GM23338 (cell line): ENCODE data around the gene AGAP5. TPM values are rescaled to one million over a fixed set of nuclear protein-coding genes. Genes with fewer than 3 reads are reported as not detected.

ENCODE experiments used
- ATAC-seq: fragments of 200-7000 bp; cut with Tn5 transposase; 3 replicates; pipeline ENCODE4 v1.9.1; 2020
- DNase-seq: peaks from one replicate; pipeline ENCODE4 v3.0.0-alpha.2; 2015; ENCODE audit warnings: low spot score
- H2AFZ ChIP-seq: fragments of 200-600 bp; sonication (generic); 2 replicates; pipeline ENCODE4 v1.8.0; 2016; ENCODE audit warnings: antibody characterized with exemption, mild to moderate bottlenecking, moderate library complexity
- H3F3A ChIP-seq: fragments of 200-600 bp; sonication (generic); replicated peaks from 2 replicates; pipeline ENCODE4 v1.8.0; 2017; ENCODE audit warnings: antibody characterized with exemption, mixed run types, low read depth
- H3K27ac ChIP-seq: fragments of 200-600 bp; sonication (generic); 2 replicates; pipeline ENCODE4 v1.6.1; 2016; ENCODE audit warnings: low read depth
- H3K27me3 ChIP-seq: fragments of 200-600 bp; sonication (generic); 2 replicates; pipeline ENCODE4 v1.8.0; 2016; ENCODE audit warnings: mild to moderate bottlenecking, mixed run types, moderate library complexity; ENCODE audit not compliant: insufficient read depth
- H3K36me3 ChIP-seq: fragments of 200-600 bp; sonication (generic); 2 replicates; pipeline ENCODE4 v1.8.0; 2016; ENCODE audit warnings: mild to moderate bottlenecking; ENCODE audit not compliant: insufficient read depth
- H3K4me1 ChIP-seq: fragments of 200-600 bp; sonication (generic); 2 replicates; pipeline ENCODE4 v1.8.0; 2016; ENCODE audit warnings: mild to moderate bottlenecking, moderate library complexity; ENCODE audit not compliant: insufficient read depth
- H3K4me2 ChIP-seq: fragments of 200-600 bp; sonication (generic); 2 replicates; pipeline ENCODE4 v1.7.1; 2017; ENCODE audit warnings: mixed run types
- H3K4me3 ChIP-seq: fragments of 200-600 bp; sonication (generic); 2 replicates; pipeline ENCODE4 v1.6.1; 2016; ENCODE audit warnings: mixed run types
- H3K79me2 ChIP-seq: fragments of 200-600 bp; sonication (generic); replicated peaks from 2 replicates; pipeline ENCODE4 v1.8.0; 2017; ENCODE audit warnings: mild to moderate bottlenecking; ENCODE audit not compliant: insufficient read depth
- H3K9me2 ChIP-seq: fragments of 200-600 bp; sonication (generic); 2 replicates; pipeline ENCODE4 v1.8.0; 2017; ENCODE audit not compliant: insufficient read depth
- H4K20me1 ChIP-seq: fragments of 200-600 bp; sonication (generic); replicated peaks from 2 replicates; pipeline ENCODE4 v1.8.0; 2017; ENCODE audit warnings: mild to moderate bottlenecking; ENCODE audit not compliant: insufficient read depth
- H3K27ac Mint-ChIP-seq: 2 replicates; pipeline ENCODE4 v1.8.0; 2020; ENCODE audit warnings: inconsistent platforms, mild to moderate bottlenecking, moderate library complexity, mixed read lengths
- H3K27me3 Mint-ChIP-seq: 3 replicates; pipeline ENCODE4 v1.8.0; 2022; ENCODE audit warnings: low read depth, mild to moderate bottlenecking, moderate library complexity, mixed read lengths, inconsistent platforms; ENCODE audit not compliant: insufficient read depth, poor library complexity
- H3K36me3 Mint-ChIP-seq: 3 replicates; pipeline ENCODE4 v1.8.0; 2021; ENCODE audit warnings: low read depth, mild to moderate bottlenecking, inconsistent platforms, moderate library complexity, mixed read lengths
- H3K4me1 Mint-ChIP-seq: 3 replicates; pipeline ENCODE4 v1.8.0; 2020; ENCODE audit warnings: mild to moderate bottlenecking, inconsistent platforms, mixed read lengths
- H3K4me3 Mint-ChIP-seq: 3 replicates; pipeline ENCODE4 v1.8.0; 2021; ENCODE audit warnings: moderate library complexity, mild to moderate bottlenecking, inconsistent platforms, mixed read lengths
- H3K9me3 Mint-ChIP-seq: 3 replicates; pipeline ENCODE4 v1.8.0; 2020; ENCODE audit warnings: moderate library complexity, mild to moderate bottlenecking, inconsistent platforms, mixed read lengths
- NANOG ChIP-seq: IDR thresholded peaks from 2 replicates; pipeline ENCODE4 v1.6.1; 2016; ENCODE audit warnings: antibody characterized with exemption, borderline replicate concordance
- STAT1 ChIP-seq: IDR thresholded peaks from one replicate; pipeline ENCODE4 v1.6.1; 2016; ENCODE audit warnings: antibody characterized with exemption; ENCODE audit not compliant: unreplicated experiment
- polyA plus RNA-seq: library from polyadenylated mRNA; unstranded; fragments of >200 nt; fragmentation: Nextera tagmentation; extraction: Ambion mirVana; gene quantifications from 2 replicates; pipeline ENCODE4 v1.2.1, GENCODE V29; 2016
- total RNA-seq: library from RNA; depleted of rRNA; stranded (reverse); fragments of >200 nt; shearing (Covaris generic); gene quantifications from 2 replicates; pipeline ENCODE4 v1.2.3, GENCODE V29; 2014
- TF ChIP-seq, protein P1 (sequence below), 2 experiments: fragments of 200-600 bp in 1 of 2; sonication (generic) in 1 of 2; conservative IDR thresholded peaks; 2 replicates each; pipeline versions ENCODE4 v1.5.1 to v1.6.1; 2016 to 2017; ENCODE audit warnings: antibody characterized with exemption in 2 of 2, low read depth in 2 of 2, mild to moderate bottlenecking in 2 of 2, moderate library complexity in 1 of 2

AGAP5 gene
- total and polyA plus RNA-seq, 2 experiments from 2014 or later = 5.0 to 5.3 TPM

DNA sequence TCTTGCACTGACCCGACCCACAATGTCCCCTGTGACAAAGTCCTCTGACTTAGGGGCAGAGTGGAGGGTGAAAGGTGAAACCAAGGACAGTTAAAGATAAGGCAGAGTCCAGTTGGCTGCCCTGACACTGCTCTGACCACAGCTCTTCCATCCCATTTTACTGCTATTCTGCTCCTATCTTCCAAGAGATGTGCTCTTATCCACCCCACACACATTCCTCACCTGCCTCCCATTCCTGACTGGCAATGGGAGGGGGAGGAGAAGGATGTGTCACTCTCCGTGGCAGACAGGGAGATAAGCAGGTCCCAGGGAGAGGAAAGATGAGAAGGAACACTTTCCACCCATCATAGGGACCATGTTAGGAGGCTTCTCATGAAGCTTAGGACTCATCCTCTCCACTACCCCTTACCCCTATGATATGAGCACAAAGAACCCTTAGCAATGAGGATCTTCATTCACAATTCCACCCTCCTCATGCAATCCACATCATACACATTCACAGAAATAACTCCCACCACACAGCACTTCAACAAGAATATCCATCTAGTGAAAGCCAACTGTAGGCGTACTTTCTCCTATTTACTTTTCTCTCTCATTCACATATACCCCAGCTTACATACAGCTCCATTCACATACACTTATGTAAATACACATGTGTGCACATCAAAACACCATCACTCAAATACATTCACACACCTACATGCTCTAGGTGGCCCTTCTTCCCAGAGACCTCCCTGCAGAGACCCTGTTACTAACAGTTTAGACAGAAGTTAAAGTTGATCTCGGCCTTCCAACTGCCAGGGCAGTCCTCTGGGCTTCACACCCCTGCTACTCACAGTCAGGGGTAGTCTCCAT is 48.7 kb downstream of the AGAP5 start:
- peak overlapping the region; percentile 83 for H3K4me3 Mint-ChIP-seq
- H3K4me2 ChIP-seq = peak overlapping the region; percentile 97; the same call in 1 of the 2 replicates
- H3K36me3 Mint-ChIP-seq = no peaks in the 10 kb centered on the region; the same call in 2 of the 3 replicates

DNA sequence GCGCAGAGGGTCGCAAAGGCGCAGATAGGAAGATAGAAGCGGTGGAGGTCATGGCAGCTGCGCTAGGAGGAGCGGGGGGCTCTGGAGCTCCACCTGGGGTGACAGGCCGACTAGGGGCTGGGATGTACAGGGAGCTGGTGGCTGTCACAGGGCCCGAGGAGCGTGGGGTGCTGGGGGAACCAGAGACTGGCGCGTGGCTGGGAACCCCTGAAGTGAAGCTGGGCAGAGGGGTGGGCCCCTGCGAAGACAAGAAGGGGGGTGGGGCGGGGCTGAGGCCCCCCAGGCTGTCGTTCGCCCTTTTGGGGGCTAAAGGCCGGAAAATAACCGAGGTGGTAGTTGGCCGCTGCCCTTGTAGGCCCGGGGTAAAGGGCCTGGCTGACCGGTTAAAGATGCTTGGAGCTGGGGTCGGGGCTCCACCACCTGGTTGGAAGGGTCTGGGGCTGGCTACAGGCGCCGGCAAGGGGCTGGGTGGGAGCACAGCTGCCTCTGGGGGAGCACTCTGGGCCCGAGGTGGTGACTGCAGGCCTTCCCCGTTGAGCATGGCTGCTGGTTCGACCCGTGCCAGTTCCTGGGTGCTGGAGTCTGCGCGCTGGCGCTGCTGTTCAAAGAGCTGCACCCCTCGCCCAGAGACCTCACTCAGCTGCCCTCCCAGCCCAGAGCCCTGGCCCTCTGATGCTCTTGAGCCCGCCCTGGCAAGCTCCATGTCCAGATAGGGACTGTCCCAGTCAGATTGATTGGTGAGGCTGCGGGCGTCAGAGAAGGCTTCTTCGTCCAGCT is 49.8 kb downstream of the AGAP5 start:
- H3K36me3 Mint-ChIP-seq = no peaks in the 10 kb centered on the region; the same call in 2 of the 3 replicates

More for the DNA sequence above, 48.7 kb downstream of the AGAP5 start:
- Mint-ChIP-seq H3K27me3 (peaks cover 11% of the 10 kb centered on the region), H3K4me1 (peaks cover 25% of the 10 kb centered on the region), H3K27ac (no peak overlapping the region), H3K9me3 (no peaks in the 10 kb centered on the region; the same call in 2 of the 3 replicates)
- Histone ChIP-seq H3K79me2 (no peaks in the 10 kb centered on the region), H3K36me3 (no peaks in the 10 kb centered on the region), H3K27ac (no peak overlapping the region), H3K4me1 (peaks cover 9% of the 10 kb centered on the region), H3K4me3 (peak overlapping the region; percentile 96; the same call in 1 of the 2 replicates), H3K27me3 (no peaks in the 10 kb centered on the region), H4K20me1 (no peaks in the 10 kb centered on the region; the same call in 1 of the 2 replicates), H2AFZ (no peak overlapping the region), H3K9me2 (no peaks in the 10 kb centered on the region), H3F3A (0 out of 2 replicates have a peak, but pooled peaks cover 6% of the 10 kb centered on the region)
- DNase-seq = peak; percentile 17
- TF ChIP-seq NANOG = no peak
- no peak for ATAC-seq

More for the DNA sequence above, 49.8 kb downstream of the AGAP5 start:
- no peaks in the 10 kb centered on the region for H3K27me3 ChIP-seq
- peaks cover 11% of the 10 kb centered on the region for H3K27me3 Mint-ChIP-seq
- peak overlapping the region; percentile 97 for H3K4me2 ChIP-seq
- H3F3A ChIP-seq = 0 out of 2 replicates have a peak, but pooled peaks cover 6% of the 10 kb centered on the region
- peak overlapping the region; percentile 96 for H3K4me3 ChIP-seq
- H3K4me1 ChIP-seq = peaks cover 9% of the 10 kb centered on the region
- H3K4me1 Mint-ChIP-seq = peaks cover 25% of the 10 kb centered on the region
- no peak for TF ChIP-seq STAT1
- TF ChIP-seq, protein P1, sequence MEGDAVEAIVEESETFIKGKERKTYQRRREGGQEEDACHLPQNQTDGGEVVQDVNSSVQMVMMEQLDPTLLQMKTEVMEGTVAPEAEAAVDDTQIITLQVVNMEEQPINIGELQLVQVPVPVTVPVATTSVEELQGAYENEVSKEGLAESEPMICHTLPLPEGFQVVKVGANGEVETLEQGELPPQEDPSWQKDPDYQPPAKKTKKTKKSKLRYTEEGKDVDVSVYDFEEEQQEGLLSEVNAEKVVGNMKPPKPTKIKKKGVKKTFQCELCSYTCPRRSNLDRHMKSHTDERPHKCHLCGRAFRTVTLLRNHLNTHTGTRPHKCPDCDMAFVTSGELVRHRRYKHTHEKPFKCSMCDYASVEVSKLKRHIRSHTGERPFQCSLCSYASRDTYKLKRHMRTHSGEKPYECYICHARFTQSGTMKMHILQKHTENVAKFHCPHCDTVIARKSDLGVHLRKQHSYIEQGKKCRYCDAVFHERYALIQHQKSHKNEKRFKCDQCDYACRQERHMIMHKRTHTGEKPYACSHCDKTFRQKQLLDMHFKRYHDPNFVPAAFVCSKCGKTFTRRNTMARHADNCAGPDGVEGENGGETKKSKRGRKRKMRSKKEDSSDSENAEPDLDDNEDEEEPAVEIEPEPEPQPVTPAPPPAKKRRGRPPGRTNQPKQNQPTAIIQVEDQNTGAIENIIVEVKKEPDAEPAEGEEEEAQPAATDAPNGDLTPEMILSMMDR (conservative IDR thresholded peaks at IDR 0.05; ENCODE audit: low read depth in 2 of 2) = peak in 1 of 2 experiments; percentile 29; a peak in 1 of 4 replicates
- DNase-seq = peak; percentile 49
- ATAC-seq = peak; percentile 23
- H2AFZ ChIP-seq = peak overlapping the region; percentile 98
- H3K9me3 Mint-ChIP-seq = no peaks in the 10 kb centered on the region; the same call in 2 of the 3 replicates
- no peaks in the 10 kb centered on the region for H3K9me2 ChIP-seq
- H3K36me3 ChIP-seq = no peaks in the 10 kb centered on the region
- H3K27ac Mint-ChIP-seq = no peak overlapping the region
- H3K27ac ChIP-seq = peak overlapping the region; percentile 83; the same call in 1 of the 2 replicates
- peak overlapping the region; percentile 83 for H3K4me3 Mint-ChIP-seq
- H3K79me2 ChIP-seq = no peaks in the 10 kb centered on the region
- H4K20me1 ChIP-seq = no peaks in the 10 kb centered on the region; the same call in 1 of the 2 replicates
